ENCODE data around the gene KDELR1.

The KDELR1 gene

DNA sequence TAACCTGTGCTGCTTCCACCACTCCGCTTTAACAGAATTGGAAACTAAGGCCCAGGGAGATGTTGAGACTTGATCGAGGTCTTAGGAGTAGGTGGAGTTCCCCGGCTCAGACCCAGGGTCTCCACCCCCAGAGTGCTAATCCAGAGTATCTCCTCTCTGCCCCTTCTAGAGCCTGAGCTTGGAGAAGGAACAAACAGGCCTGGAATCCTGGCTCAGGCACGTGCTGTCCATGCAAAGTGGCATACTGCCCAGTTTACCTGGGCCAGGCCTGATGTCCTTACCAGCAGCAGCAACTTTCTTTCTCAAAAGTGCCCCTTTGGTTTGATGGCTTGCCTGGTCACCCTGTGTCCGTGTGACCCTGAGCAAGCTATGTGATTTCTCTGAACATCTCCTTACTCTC, 23.5 kb downstream of the KDELR1 start:
- no peak for DNase-seq

DNA sequence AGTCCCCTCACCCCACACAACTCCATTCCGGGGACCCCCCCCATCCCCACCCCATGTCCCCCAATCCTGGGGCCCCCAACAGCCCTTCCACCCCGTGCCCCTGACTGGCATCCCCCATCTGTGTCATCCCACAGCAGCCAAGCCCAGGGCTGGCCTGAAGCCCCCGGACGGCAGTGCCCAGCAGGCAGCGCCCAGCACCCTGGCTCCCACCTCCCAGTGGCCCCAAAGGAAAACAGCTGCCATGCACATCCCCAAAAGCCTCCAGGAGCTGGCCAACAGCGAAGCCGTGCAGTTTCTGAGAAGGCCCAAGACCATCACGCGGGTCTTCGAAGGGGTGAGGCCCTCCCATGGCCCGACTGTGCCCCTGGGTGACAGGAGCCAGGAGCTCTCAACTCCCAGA, 25.7 kb downstream of the KDELR1 start:
- DNase-seq, result no peak

DNA sequence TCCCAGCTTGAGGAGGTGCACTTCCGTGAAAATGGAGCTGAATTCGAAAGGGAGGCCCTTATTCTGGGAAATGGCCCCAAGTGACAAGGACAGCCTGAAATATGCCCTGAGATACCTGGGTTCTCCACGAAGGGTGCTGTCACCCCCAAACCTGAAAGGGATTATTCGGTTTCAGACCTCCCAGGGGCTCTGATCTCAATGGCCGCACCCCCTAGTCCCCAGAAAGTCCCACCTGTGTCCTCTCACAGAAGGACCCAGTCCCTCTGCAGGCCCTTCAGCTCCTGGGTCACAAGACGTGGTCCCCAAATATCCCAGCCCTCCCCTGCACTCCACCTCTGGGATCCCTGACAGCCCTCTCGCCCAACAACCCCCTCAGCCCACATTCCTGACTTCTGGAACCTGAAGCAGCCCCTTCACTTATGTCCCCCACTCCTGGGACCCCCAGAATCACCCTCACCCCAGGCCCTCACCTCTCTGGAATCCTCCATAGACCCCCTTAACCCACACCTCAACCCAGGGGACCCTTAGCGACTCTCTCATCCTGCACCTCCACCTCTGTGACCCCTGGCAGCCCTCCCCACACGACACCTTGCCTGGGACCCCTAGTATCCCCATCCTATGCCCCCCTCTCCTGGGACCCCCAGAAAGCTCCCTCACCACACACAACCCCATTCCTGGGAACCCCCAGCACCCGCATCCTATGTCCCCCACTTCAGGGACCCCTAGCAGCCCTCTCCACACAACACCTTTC, 26.6 kb downstream of the KDELR1 start:
- no peak for DNase-seq

DNA sequence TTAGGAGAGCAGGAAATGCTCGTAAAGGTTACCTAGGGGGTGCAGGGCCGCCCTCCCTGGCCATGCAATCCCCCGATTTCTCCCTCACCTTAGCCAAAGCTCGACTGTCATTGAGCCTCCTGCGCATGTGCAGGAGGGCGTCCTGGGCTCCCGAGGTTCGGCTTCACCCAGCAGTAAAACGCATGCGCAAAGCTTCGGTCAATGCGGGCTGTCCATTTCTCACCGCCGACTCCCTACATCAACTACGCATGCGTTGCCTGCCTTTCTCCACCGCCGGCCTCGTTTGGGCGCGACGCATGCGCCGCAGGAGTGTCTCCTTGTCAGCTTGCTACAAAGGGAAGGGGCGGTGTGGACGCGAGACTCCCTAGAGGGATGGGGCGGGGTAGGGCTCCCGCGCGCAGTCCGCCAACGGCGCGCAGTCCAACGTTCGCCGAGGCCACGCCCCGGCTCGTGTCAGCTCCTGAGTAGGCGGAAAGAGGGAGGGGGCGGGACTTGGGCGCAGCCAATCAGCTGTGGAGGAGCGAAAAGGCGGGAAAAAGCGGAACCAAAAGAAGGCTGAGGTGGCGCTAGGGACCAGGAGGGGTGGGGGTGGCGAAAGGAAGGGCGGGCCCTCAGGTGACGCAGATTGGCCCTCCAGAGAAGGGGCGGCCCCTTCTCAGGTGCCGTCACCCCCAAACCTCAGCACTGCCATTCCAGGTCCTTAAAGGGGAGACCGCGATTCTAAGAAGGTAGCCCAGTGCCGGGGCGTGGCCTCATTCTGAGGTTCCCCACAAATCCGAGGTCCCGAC, 27.3 kb downstream of the KDELR1 start, which contains the start of the genes SYNGR4 and TMEM143:
TSS of gene SYNGR4 (plus strand) at position 558 of the 788 bp plus-strand sequence. CDS start 1,476 bp downstream, outside the sequence.
TSS of gene TMEM143 (minus strand) at position 131 of the 788 bp plus-strand sequence. CDS start at position 111, 20 bp downstream.
- peak; percentile 98 for DNase-seq

DNA sequence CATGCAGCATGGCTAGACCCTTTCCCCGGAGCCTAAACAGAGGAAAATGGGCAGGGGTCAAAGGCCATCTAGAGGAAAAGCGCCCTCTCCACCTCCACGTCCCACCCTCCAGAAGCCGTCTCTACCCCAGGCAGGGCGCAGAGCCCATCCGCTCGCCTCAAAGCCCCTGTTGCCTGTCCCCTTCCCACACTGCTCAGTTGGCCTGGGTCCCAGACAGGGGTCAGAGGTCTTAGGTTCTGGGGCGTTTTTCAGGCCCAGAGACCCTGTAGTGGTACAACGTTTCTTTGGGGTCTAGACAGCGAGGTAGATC, 27.9 kb downstream of the KDELR1 start:
- DNase-seq, result no peak

DNA sequence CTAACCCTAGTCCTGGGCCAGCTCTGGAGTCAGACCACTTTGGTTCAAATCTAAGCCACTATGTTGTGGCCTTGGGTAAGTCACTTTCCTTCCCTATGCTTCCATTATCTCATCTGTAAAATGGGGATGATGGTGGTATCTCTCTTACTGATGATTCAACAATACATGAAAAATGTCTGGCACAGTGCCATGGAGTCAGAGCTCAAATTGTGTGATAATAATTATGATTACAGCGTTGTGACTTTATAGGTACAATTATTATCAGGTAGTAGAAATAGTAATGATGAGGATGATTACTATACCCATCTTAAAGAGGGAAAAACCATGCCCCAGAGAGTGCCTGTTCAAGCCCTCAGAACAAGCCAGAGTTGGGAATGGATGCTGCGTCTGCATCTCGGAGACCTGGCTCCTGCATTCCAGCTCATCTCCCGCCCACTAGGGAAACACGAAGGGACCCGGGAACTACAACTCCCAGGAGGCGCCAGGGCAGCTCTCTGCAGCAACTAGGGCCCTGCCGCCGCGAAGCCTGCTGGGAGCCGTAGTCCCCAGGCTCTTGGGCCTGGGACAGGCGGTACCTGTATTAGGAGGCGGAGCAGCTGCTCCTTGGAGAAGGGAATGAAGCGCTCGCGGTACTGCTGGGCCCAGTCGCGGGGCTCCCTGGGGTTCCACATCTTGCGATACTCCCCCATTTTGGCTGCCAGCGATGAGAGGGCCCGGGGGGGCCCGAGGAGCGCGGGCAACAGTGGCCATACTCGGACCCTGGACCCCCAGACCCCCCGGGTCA, 28.4 kb downstream of the KDELR1 start:
- peak; percentile 80 for DNase-seq

DNA sequence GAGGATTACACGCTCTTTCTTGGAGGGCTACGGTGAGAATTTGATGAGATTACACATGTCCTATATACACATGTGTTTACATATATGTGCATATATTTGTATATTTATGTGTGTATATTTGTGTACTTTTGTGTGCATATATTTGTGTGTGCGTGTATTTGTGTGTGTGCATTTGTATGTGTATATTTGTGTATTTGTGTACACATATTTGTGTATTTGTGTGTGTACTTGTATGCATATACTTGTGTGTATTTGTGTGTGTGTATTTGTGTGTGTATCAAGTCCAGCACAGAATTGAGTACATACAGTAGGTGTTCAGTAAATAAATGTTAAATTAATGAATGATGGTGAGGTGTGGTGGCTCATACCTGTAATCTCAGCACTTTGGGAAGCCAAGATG, 29.4 kb downstream of the KDELR1 start:
- no peak for DNase-seq

DNA sequence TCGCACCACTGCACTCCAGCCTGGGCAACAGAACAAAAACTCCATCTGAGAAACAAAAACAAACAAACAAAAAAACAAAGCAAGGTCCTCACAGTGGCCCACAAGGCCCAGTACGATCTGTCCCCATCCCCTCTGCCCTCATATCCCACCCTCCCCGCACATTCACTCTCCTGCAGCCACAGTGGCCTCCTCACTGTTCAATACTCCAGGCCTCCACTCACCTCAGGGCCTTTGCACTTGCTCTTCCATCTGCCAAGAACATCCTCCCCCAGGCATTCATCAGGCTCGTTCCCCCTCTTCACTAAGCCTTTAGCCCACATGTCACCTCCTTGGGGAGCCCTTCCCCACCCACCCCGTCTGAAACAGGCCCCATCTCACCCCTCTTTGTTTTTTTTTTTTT, 32.2 kb downstream of the KDELR1 start:
- no peak for DNase-seq

DNA sequence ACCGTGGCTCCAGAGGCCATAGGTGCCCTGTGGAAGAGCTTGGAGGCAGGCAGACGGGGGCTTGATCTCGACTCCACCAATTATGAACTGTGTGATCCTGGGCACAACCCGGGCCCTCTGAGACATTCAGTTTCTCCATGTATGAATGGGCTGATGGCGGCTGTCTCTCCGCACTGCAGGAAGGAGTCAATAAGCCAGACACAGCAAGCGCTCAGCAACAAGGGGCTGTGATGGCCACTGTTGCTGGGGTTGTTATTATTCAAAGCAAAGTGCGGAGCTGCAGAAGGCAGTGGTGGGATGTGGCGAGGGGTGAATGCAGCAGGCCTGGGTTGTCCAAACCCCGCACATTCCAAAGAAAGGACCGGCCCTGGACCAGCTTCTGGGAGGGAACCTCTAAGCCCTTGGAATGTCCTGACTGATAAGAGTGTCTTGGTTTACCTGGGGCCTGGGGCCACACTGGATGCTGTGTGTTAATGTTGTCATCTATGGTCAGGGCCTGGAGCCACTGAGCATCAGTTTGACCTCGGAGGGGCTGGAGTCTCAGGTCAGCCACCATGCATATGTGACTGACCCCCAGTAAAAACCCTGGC, 35.9 kb downstream of the KDELR1 start:
- no peak for DNase-seq

DNA sequence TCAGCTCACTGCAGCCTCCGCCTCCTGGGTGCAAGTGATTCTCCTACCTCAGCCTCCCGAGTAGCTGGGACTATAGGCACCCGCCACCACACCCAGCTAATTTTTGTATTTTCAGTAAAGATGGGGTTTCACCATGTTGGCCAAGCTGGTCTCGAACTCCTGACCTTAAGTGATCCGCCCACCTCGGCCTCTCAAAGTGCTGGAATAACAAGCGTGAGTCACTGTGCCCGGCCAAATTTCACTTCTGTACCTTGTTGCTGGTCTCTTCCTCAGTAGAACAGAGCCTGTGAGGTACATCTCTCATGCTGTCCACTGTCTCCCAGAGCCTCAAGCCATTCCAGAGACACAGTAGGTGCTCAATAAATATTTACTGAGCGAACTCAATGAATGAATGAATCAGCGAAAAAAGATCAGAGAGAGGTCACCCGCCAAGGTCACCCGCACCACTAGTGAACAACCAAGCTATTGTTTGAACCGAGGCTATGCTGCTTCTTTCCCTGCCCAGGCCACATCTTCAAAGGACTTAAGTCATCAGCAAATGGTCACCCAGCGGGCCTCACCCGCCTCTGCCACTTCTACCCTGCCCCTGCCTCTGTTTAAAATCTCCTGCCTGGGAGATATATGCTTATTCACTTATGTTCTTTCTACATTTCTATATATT, 36.9 kb downstream of the KDELR1 start:
- DNase-seq, result no peak

DNA sequence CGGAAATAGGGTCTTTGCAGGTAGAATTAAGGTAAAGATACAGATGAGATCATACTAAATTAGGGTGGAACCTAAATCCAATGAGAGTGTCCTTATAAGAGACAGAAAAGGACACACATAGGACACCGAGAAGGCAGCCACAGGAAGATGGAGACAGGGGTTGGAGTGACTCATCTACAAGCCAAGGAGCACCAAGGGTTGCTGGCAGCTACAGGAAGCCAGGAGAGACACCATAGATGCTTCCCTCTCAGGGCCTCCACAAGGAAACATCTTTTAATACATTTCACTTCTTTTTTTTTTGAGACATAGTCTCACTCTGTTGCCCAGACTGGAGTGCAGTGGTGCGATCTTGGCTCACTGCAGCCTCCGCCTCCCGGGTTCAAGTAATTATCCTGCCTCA, 37.7 kb downstream of the KDELR1 start:
- no peak for DNase-seq

DNA sequence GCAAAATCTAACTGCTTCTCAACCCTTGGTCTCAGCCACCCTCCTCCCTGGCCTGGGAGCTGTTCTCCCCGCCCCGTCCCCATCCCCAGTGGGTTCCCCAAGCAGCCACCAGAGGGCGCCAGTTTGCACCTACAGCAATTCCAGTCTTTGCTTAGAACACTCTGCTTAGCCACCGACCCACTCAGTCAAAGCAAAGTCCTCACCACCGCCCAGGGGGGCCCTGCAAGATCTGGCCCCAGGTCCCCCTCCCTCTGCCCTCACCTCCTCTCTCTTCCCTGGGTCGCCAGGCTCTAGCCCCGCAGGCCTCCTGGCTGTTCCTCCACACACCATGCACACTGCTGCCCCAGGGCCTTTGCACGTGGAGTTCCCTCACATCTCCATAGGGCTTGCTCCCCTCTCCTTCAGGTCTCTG, 40.0 kb downstream of the KDELR1 start:
- DNase-seq, result peak; percentile 65

DNA sequence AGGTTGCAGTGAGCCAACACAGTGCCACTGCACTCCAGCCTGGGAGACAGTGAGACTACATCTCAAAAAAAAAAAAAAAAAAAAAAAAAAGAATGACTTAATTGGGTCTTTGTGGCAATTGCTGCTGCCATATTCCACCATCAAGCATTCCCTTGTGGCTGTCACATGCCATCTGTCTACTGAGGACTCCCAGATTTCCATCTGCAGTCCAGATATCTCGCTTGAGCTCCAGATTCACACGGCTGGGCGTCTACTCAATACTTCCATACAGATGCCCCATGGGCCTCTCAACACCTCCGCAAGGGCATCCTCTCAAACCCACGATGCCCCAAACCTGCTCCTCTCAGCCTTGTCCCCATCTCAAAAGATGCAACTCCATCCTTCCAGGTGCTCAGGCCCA, 40.5 kb downstream of the KDELR1 start:
- no peak for DNase-seq

DNA sequence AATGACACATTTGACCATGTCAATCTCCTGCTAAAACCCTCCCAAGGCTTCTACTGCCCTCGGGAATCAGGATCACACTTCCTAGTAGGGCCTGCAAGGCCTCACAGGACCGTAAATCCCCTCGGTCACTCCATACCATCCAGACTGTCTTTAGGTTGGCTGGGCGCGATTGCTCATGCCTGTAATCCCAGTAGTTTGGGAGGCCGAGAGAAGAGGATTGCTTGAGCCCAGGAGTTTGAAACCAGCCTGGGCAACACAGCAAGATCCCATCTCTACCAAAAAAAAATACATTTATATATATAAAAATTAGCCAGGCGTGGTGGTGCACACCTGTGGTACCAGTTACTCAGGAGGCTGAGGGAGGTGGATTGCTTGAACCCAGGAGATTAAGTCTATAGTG, 42.6 kb downstream of the KDELR1 start:
- no peak for DNase-seq

DNA sequence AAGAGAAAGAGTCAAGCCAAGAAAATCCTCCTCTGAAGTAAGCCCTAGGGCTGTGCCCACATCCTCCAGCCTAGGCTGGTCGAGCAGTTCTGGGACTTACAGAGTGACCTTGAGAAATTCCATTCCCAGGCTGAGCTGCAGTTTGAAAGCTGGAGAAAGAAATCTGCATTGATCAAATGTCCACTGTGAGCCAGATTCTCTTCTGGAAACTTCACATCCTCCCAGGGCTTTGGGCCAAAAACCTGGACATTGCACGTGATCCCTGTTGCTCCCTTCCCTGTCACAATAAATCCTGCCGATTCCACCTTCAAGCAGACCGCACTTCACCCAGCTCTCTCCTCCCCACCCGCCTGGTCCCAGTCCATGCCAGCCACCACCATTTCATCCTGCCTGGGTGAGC, 43.3 kb downstream of the KDELR1 start:
- DNase-seq, result no peak

DNA sequence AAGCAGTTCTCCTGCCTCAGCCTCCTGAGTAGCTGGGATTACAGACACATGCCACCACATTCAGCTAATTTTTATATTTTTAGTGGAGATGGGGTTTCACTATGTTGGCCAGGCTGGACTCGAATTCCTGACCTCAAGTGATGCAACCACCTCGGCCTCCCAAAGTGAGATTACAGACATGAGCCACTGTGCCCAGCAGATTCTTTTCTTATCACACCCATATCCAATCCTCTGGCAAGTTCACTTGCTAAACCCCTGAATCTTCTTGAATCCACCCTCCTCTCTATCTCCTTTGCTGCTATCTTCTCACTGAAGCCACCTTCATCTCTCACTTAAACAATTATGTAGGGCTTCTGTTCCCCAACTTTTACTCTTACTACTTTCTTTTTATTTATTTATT, 45.2 kb downstream of the KDELR1 start:
- DNase-seq, result no peak

DNA sequence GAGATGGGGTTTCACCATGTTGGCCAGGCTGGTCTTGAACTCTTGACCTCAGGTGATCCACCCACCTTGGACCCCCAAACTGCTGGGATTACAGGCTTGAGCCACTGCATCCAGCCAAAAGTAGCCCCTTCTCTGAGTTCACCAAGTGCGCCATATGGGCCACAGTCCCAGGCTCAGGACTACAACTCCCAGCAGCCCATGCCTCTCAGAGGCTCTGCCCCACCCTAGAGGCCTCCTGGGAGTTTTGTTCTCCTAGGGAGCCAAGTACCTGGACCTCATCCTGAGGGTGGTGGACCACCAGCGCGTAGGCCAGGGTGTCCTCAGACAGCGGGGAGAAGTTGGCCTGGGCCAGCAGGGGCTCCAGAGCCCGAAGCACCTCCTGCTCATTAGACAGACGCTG, 46.5 kb downstream of the KDELR1 start:
- DNase-seq, result no peak

DNA sequence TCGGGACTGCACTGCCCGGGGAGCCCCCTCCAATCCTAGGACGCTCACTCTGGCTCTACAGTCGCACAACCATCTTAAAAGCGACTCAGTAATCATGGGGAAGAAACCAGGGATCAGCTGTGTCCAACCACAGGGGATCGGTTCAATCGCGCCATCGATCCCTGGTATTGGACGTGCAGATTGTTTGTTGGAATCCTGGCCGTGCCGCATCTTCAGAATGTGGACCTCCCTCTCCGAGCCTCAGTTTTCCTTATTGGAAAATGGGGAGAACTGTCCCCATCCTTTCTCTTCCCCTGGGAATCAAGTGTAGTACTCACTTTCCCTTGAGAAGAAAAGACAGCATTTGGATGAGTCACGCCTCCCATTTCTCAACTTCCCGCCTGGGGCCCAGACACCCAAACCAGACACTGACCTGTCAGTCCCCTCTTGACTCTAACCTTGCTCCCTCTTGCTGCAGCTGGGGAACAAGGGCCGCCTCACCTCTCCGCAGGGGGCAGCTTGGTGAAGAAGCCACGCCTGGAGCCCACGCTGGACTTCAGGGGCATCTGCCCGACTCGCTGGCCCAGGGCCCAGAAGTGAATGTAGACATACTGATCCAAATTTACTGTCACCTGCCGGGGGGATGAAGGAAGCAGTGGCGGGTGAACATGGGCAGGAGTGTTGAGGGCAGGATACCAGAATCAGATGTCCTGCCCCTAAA, 48.4 kb downstream of the KDELR1 start:
- no peak for DNase-seq

DNA sequence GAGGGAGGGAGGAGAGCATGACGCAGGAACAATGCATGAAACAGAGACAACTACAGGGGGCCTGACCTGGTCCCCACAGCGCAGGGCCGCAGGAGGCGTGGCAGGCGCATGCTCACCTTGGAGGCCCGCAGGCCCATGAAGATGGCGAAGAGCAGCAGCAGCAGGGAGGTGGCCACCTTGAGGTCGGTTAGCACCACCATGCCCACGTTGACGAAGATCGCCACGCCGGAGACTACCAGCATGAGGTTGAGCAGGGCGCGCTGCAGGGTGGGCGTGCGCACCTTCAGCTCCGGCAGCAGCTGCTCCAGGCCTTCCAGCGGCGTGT, 49.0 kb downstream of the KDELR1 start:
- no peak for DNase-seq

DNA sequence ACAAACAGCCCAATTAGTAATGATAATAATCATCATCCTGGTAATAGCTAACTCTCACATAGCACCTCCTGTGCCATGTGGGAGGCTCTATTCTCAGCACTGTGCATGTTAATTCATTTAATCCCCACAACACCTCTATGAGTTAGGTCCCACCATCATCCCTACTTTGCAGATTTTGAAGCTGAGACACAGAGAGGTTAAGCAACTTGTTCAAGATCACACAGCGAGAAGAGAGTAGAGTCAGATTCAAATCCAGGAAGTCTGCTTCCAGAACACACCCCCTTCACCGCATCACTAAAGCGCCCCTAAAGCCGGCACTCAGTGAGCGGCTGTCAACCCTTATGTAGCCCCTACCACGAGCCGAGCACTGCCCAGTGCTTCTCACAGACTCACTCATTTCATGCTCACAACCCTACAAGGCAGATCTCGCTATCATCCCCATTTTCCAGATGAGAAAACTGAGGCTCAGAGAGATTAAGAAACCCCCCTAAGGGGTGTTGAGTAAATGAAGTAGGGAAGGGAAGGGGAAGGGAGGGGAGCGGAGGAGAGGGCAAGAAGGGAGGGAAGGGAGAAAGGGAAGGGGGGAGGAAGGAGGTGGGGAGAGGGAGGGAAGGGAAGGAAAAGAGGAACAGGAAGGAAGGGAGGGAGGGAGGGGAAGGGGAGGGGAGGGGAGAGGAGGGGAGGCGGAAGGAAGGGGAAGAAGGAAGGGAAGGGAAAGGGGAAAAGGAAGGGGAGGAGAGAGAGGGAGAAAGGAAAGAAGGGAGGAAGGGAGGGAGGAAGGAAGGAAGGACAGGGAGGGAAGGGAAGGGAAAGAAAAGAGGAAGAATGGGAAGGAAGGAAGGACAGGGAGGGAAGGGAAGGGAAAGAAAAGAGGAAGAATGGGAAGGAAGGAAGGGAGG, 49.6 kb downstream of the KDELR1 start:
- no peak for DNase-seq

DNA sequence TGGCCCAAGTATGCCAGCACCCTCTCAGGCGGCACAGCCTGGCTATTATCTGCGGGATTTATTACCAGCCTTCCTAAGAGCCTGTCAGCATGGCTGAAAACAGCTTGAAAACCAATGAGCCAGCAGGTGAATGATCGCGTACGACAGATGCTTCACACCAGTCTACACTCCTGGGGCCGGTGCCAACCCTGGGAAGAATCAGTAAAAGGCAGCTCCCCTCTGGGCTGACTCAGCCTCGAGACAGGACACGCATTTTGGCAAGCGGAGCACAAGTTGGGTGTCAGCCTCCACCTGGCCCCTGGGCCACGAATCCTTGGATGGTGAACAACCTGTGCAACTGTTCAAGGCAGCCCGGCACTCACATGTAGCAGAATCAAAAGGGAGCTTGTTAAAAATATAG, 50.4 kb downstream of the KDELR1 start:
- DNase-seq, result no peak
